H1 (cell line): ENCODE results near the gene CHST2. TPM values are rescaled to one million over a fixed set of nuclear protein-coding genes. Genes with fewer than 3 reads are reported as not detected.

ENCODE experiments used
- CTCF ChIA-PET: fragments of 300-600 bp; sonication (Branson Sonifier 250); formaldehyde crosslinking; loops from one replicate; lab custom pipeline; 2021; ENCODE audit not compliant: partially characterized antibody; lab: Charles Lee
- POLR2A ChIA-PET: fragments of 300-600 bp; sonication (Branson Sonifier 250); formaldehyde crosslinking; loops from one replicate; lab custom pipeline; 2021; ENCODE audit warnings: inconsistent platforms; ENCODE audit not compliant: partially characterized antibody; lab: Charles Lee
- DNase-seq, 2 experiments: peaks; one replicate each; pipeline versions ENCODE4 v3.0.0 to v3.0.0-alpha.2; 2010 to 2022; ENCODE audit warnings: low spot score in 2 of 2, low read depth in 1 of 2, mixed read lengths in 1 of 2
- FAIRE-seq: peaks from 2 replicates; lab custom pipeline; 2011; peaks lifted over from hg19 to GRCh38; lab: Jason Lieb, UNC
- H2AFZ ChIP-seq: 2 replicates; pipeline ENCODE4 v1.8.1; 2012; ENCODE audit warnings: low read length, inconsistent platforms
- H2AK5ac ChIP-seq: 2 replicates; pipeline ENCODE4 v1.6.1; 2013; ENCODE audit warnings: low read depth, low read length
- H2BK120ac ChIP-seq: replicated peaks from 2 replicates; pipeline ENCODE3; 2013; ENCODE audit warnings: low read depth, low read length, inconsistent platforms
- H2BK12ac ChIP-seq: 2 replicates; pipeline ENCODE4 v1.6.1; 2013; ENCODE audit warnings: low read depth, low read length
- H2BK15ac ChIP-seq: 2 replicates; pipeline ENCODE4 v1.6.1; 2013; ENCODE audit warnings: low read length
- H2BK20ac ChIP-seq: 2 replicates; pipeline ENCODE4 v1.6.1; 2013; ENCODE audit warnings: low read length
- H2BK5ac ChIP-seq: 2 replicates; pipeline ENCODE4 v1.6.1; 2013; ENCODE audit warnings: low read depth, low read length
- H3K14ac ChIP-seq: 2 replicates; pipeline ENCODE4 v1.6.1; 2013; ENCODE audit warnings: inconsistent platforms; ENCODE audit not compliant: insufficient read length
- H3K18ac ChIP-seq: 2 replicates; pipeline ENCODE4 v1.6.1; 2013; ENCODE audit warnings: low read length; ENCODE audit errors: extremely low read depth
- H3K23ac ChIP-seq: 2 replicates; pipeline ENCODE4 v1.6.1; 2013; ENCODE audit warnings: inconsistent platforms; ENCODE audit not compliant: insufficient read length
- H3K23me2 ChIP-seq: 2 replicates; pipeline ENCODE4 v1.6.1; 2013; ENCODE audit warnings: low read depth, low read length
- H3K27ac ChIP-seq: 2 replicates; pipeline ENCODE4 v1.6.1; 2011; ENCODE audit warnings: low read depth, low read length, inconsistent platforms
- H3K27me3 ChIP-seq, 4 experiments: replicated peaks in 1 of 4; 1 replicate in 1 of 4; 2 replicates in 3 of 4; pipeline versions ENCODE4 v1.6.1 to v1.8.1; 2011 to 2013; ENCODE audit warnings: low read length in 3 of 4, mild to moderate bottlenecking in 3 of 4, inconsistent platforms in 2 of 4, mixed read lengths in 2 of 4, moderate library complexity in 1 of 4; ENCODE audit not compliant: control insufficient read depth in 3 of 4, insufficient read depth in 3 of 4; ENCODE audit errors: extremely low read depth in 1 of 4
- H3K36me3 ChIP-seq, 4 experiments: 2 replicates each; pipeline versions ENCODE4 v1.6.1 to v1.8.1; 2011 to 2013; ENCODE audit warnings: mild to moderate bottlenecking in 4 of 4, low read length in 3 of 4, moderate library complexity in 2 of 4, control low read depth in 1 of 4, inconsistent platforms in 1 of 4; ENCODE audit not compliant: insufficient read depth in 4 of 4, control insufficient read depth in 2 of 4
- H3K4ac ChIP-seq: replicated peaks from 2 replicates; pipeline ENCODE3; 2013; ENCODE audit warnings: low read length, low read depth, mixed read lengths, inconsistent platforms; ENCODE audit not compliant: insufficient read length
- H3K4me1 ChIP-seq, 4 experiments: replicated peaks in 1 of 4; 1 replicate in 1 of 4; 2 replicates in 3 of 4; pipeline versions ENCODE4 v1.6.1 to v1.8.1; 2011 to 2013; ENCODE audit warnings: low read length in 3 of 4, inconsistent platforms in 2 of 4, mixed read lengths in 1 of 4; ENCODE audit not compliant: insufficient read depth in 4 of 4, control insufficient read depth in 3 of 4
- H3K4me2 ChIP-seq, 2 experiments: 2 replicates each; pipeline versions ENCODE4 v1.6.1 to v1.8.1; 2011 to 2013; ENCODE audit warnings: low read depth in 2 of 2, low read length in 2 of 2, control low read depth in 1 of 2, inconsistent platforms in 1 of 2, mild to moderate bottlenecking in 1 of 2; ENCODE audit not compliant: insufficient read depth in 1 of 2
- H3K4me3 ChIP-seq, 4 experiments: fragments of 200-600, 300-600 bp in 1 of 4; sonication (generic), shearing (Covaris generic), sonication (Bioruptor Twin) in 1 of 4; 2 replicates each; pipeline versions ENCODE4 v1.5.1 to v1.8.1; 2011 to 2016; ENCODE audit warnings: low read length in 4 of 4, low read depth in 3 of 4, control low read depth in 2 of 4, inconsistent platforms in 2 of 4, mild to moderate bottlenecking in 2 of 4, mixed read lengths in 1 of 4, moderate library complexity in 1 of 4; ENCODE audit not compliant: insufficient read depth in 2 of 4; ENCODE audit errors: extremely low read depth in 1 of 4
- H3K56ac ChIP-seq: replicated peaks from 2 replicates; pipeline ENCODE3; 2013; ENCODE audit warnings: low read depth, mild to moderate bottlenecking, mixed read lengths, low read length, inconsistent platforms; ENCODE audit not compliant: insufficient read length
- H3K79me1 ChIP-seq: 2 replicates; pipeline ENCODE4 v1.6.1; 2013; ENCODE audit warnings: low read depth, low read length, control low read depth
- H3K79me2 ChIP-seq, 2 experiments: 2 replicates each; pipeline versions ENCODE4 v1.6.1 to v1.8.1; 2012 to 2013; ENCODE audit warnings: low read length in 2 of 2, mild to moderate bottlenecking in 2 of 2, inconsistent platforms in 1 of 2; ENCODE audit not compliant: insufficient read depth in 2 of 2, control insufficient read depth in 1 of 2
- H3K9ac ChIP-seq, 4 experiments: replicated peaks in 1 of 4; 1 replicate in 1 of 4; 2 replicates in 3 of 4; pipeline versions ENCODE4 v1.6.1 to v1.8.1; 2011 to 2013; ENCODE audit warnings: low read depth in 3 of 4, low read length in 3 of 4, control low read depth in 2 of 4, mild to moderate bottlenecking in 2 of 4, moderate library complexity in 2 of 4, inconsistent platforms in 1 of 4; ENCODE audit errors: extremely low read depth in 1 of 4
- H3K9me3 ChIP-seq, 2 experiments: 2 replicates each; pipeline versions ENCODE4 v1.6.1 to v1.8.1; 2012 to 2013; ENCODE audit warnings: mild to moderate bottlenecking in 2 of 2, moderate library complexity in 2 of 2, control low read depth in 1 of 2, inconsistent platforms in 1 of 2, low read depth in 1 of 2, low read length in 1 of 2, mixed read lengths in 1 of 2; ENCODE audit not compliant: insufficient read depth in 2 of 2
- H4K20me1 ChIP-seq, 2 experiments: replicated peaks in 1 of 2; 2 replicates each; pipeline versions ENCODE3 to v1.8.1; 2011 to 2013; ENCODE audit warnings: inconsistent platforms in 2 of 2, low read length in 2 of 2, mild to moderate bottlenecking in 1 of 2; ENCODE audit not compliant: insufficient read depth in 2 of 2, control insufficient read depth in 1 of 2
- H4K5ac ChIP-seq: 2 replicates; pipeline ENCODE4 v1.6.1; 2013; ENCODE audit warnings: low read length, low read depth, mixed read lengths, inconsistent platforms; ENCODE audit not compliant: insufficient read length
- H4K8ac ChIP-seq: 2 replicates; pipeline ENCODE4 v1.8.0; 2013; ENCODE audit warnings: mild to moderate bottlenecking, moderate library complexity, low read length, inconsistent platforms; ENCODE audit not compliant: insufficient read depth; ENCODE audit errors: extremely low read depth
- H4K91ac ChIP-seq: replicated peaks from 2 replicates; pipeline ENCODE3; 2013; ENCODE audit warnings: low read length, mixed read lengths, inconsistent platforms; ENCODE audit not compliant: insufficient read length
- ASH2L ChIP-seq: fragments of 200-600, 300-600 bp; sonication (generic); IDR thresholded peaks from one replicate; pipeline ENCODE4 v1.7.1; 2017; ENCODE audit warnings: low read length
- CBX5 ChIP-seq: fragments of 300-800, 300-1000 bp; sonication (generic); IDR thresholded peaks from 2 replicates; pipeline ENCODE4 v1.7.1; 2016; ENCODE audit warnings: antibody characterized with exemption, low read length, low read depth
- CEBPB ChIP-seq: IDR thresholded peaks from 2 replicates; pipeline ENCODE4 v1.6.1; 2012; ENCODE audit warnings: low read depth, low read length
- CTBP2 ChIP-seq: IDR thresholded peaks from 2 replicates; pipeline ENCODE4 v1.7.0; 2011; ENCODE audit warnings: borderline replicate concordance, mild to moderate bottlenecking, moderate library complexity, mixed read lengths, low read length; ENCODE audit not compliant: insufficient read depth, insufficient read length
- EZH2 ChIP-seq: fragments of 200-600 bp; sonication (generic); IDR thresholded peaks from 2 replicates; pipeline ENCODE4 v1.7.1; 2012; ENCODE audit warnings: low read depth, mild to moderate bottlenecking, moderate library complexity, low read length, inconsistent platforms; ENCODE audit not compliant: severe bottlenecking
- JUN ChIP-seq: IDR thresholded peaks from 2 replicates; pipeline ENCODE4 v1.6.1; 2011; ENCODE audit warnings: low read depth, mild to moderate bottlenecking, improper control_type of control experiment, low read length
- NRF1 ChIP-seq: IDR thresholded peaks from 2 replicates; pipeline ENCODE4 v1.6.1; 2011; ENCODE audit warnings: mild to moderate bottlenecking, low read depth, low read length, improper control_type of control experiment
- PHF8 ChIP-seq: fragments of 200-600 bp; sonication (generic); conservative IDR thresholded peaks from 2 replicates; pipeline ENCODE4 v1.7.1; 2012; ENCODE audit warnings: low read depth, mild to moderate bottlenecking, inconsistent platforms, low read length, moderate library complexity
- POLR2AphosphoS5 ChIP-seq: IDR thresholded peaks from 2 replicates; pipeline ENCODE4 v1.6.1; 2011; ENCODE audit warnings: low read depth, low read length
- RBBP5 ChIP-seq: IDR thresholded peaks from 2 replicates; pipeline ENCODE4 v1.7.1; 2012; ENCODE audit warnings: low read depth, mild to moderate bottlenecking, inconsistent platforms, low read length, moderate library complexity, borderline replicate concordance
- SIN3A ChIP-seq, 2 experiments: IDR thresholded peaks in 1 of 2; conservative IDR thresholded peaks in 1 of 2; 2 replicates each; pipeline ENCODE4 v1.6.1; 2011 to 2012; ENCODE audit warnings: low read length in 2 of 2, improper control_type of control experiment in 1 of 2, low read depth in 1 of 2, mild to moderate bottlenecking in 1 of 2
- SIX5 ChIP-seq: IDR thresholded peaks from 2 replicates; pipeline ENCODE4 v1.6.1; 2011; ENCODE audit warnings: mild to moderate bottlenecking, low read depth, low read length
- TEAD4 ChIP-seq: IDR thresholded peaks from 2 replicates; pipeline ENCODE4 v1.6.1; 2012; ENCODE audit warnings: low read depth, low read length, inconsistent platforms, mixed read lengths
- WGBS, 2 experiments: shearing (Covaris generic) in 1 of 2; methylation state at CpG; one replicate each; pipeline versions ENCODE4 v1.1.6 to v1.1.7; 2013 to 2015; ENCODE audit warnings: low lambda C conversion rate in 2 of 2, mixed read lengths in 2 of 2, inconsistent platforms in 1 of 2, low coverage in 1 of 2, missing lambda C conversion rate in 1 of 2; ENCODE audit not compliant: insufficient replicate concordance in 2 of 2, insufficient coverage in 1 of 2, insufficient read length in 1 of 2; ENCODE audit errors: extremely low coverage in 1 of 2, missing lambda C conversion rate in 1 of 2; 5-methylcytosine and 5-hydroxymethylcytosine counted together
- polyA plus RNA-seq, 7 experiments: library from polyadenylated mRNA; depleted of rRNA in 3 of 7; stranded (reverse) in 5 of 7; unstranded in 2 of 7; fragments of >200 nt in 5 of 7; fragments of 200-250 nt in 2 of 7; gene quantifications; 1 replicate in 5 of 7; 2 replicates in 1 of 7; 4 replicates in 1 of 7; pipeline versions ENCODE4 v1.2.1 to v1.2.3, GENCODE V29; 2011 to 2013; ENCODE audit warnings: missing spikeins in 2 of 7, mixed read lengths in 2 of 7
- total RNA-seq: library from RNA; stranded (reverse); fragmentation: NEBNext Ultra II Directional; extraction: Animal tissue kit (Norgen Biotek cat#: 25700); gene quantifications from 2 replicates; pipeline ENCODE4 v1.2.1, GENCODE V29; 2021

Gene CHST2
- total and polyA plus RNA-seq, 2 of the 8 experiments (the other 6 are each of a cell fraction or from before 2014, with no cell fraction given) = 3.2 to 15.1 TPM

DNA sequence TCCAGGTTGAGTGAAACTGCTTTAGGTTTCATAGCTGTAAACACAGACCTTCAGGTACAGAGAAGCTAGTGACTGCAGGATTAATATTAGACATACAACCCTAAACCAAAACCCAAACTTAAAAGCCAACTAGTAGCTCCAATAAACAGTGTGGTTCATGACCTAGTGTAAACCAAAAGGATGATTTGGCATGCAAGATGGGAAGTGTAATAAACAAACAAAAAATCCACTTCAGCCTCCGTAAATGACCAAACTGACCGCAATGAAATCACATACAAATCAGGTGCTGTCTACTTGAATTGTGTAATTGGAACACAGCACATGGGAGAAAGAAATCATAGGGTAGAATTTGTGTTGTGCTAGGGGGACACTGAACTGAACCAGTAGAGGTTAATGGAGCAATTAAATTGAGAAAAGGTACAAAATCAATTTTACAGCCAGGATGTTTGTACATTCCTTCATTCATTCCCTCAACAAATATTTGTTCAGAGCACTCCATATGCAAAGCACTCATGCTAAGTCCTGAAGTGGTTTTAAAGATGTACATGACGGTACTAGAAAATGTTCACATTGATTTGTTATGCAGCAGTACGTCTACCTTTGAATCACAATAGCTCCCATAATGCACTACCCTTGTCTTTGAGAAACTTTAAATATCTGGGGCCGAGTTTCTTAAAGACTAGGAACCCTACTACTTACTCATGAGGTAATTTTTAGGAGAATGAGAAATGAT is 21.4 kb upstream of the CHST2 start:
- Histone ChIP-seq H3K9me3 (peaks cover 0 to 7% of the 10 kb centered on the region in 2 experiments; a peak in 2 of 4 replicates), H2AFZ (no peak overlapping the region), H3K79me2 (no peaks in the 10 kb centered on the region), H3K27me3 (no peaks in the 10 kb centered on the region), H2BK5ac (no peak overlapping the region), H3K14ac (no peak overlapping the region), H2AK5ac (no peak overlapping the region), H3K79me1 (no peaks in the 10 kb centered on the region), H3K36me3 (no peaks in the 10 kb centered on the region), H3K56ac (no peak overlapping the region), H3K4me2 (no peak overlapping the region), H2BK120ac (no peak overlapping the region), H3K23ac (no peak overlapping the region), H3K27ac (no peak overlapping the region), H4K8ac (no peak overlapping the region), H3K18ac (no peak overlapping the region), H3K4ac (no peak overlapping the region), H3K4me1 (no peaks in the 10 kb centered on the region), H3K4me3 (no peak overlapping the region), H2BK20ac (no peak overlapping the region), H4K91ac (no peak overlapping the region), H4K5ac (no peak overlapping the region), H3K23me2 (no peaks in the 10 kb centered on the region), H2BK12ac (no peak overlapping the region), H4K20me1 (no peaks in the 10 kb centered on the region), H3K9ac (no peak overlapping the region), H2BK15ac (no peak overlapping the region)
- DNase-seq (no peak), FAIRE-seq (no peak)
- WGBS, 2 experiments = 82% methylated on average over 5 of the region's 5 CpGs; no CpG with 5 or more reads in 1 of the 2 experiments
- ChIA-PET POLR2A (no interaction called here), CTCF (interaction anchor here (1.0 to 1.3 kb wide), 4 partner anchors 9 to 293 kb away, joined by 3 read pairs; no protein-coding TSS in a partner anchor)
- TF ChIP-seq CTBP2 (no peak), CEBPB (no peak), ASH2L (no peak), SIN3A (conservative IDR thresholded peaks at IDR 0.05 in 1 of 2, IDR thresholded peaks at IDR 0.05 in 1 of 2; ENCODE audit: low read depth in 1 of 2, low read length in 2 of 2) (no peak), POLR2AphosphoS5 (no peak), CBX5 (no peak), NRF1 (no peak), TEAD4 (no peak), PHF8 (no peak), SIX5 (no peak), RBBP5 (no peak), JUN (no peak), EZH2 (no peak)
